NCI-H1417 (cell line): ENCODE data around the gene MARK4.
"Not testable (repeated sequence)": the region's sequence is repeated elsewhere in the genome, so short reads cannot be mapped to it uniquely, and the experiment has no call there.

ENCODE experiments used
- DNase-seq, 3 experiments: peaks; one replicate each; lab custom pipeline; 2025; lab: John Stamatoyannopoulos, UW

Gene MARK4

DNA sequence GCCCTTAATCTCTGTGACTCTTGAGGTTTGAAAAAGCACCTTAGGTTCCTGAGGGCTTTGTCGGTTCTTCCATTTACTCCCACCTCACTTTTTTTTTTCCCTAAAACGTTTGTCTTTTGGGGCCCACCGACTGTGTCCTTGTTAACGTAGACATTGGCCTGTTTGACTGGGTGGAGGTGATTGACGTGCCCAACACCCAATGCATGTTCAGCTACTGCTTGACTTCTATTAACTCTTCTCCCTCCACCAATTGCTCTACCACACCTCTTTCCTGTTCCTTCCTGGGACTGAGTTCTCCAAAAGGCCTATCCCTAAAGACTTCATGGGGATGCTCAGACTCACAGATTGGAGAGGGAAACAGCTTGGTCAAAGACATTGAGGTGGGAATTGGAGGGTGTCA, 54.4 kb downstream of the MARK4 start:
- DNase-seq: no peak

DNA sequence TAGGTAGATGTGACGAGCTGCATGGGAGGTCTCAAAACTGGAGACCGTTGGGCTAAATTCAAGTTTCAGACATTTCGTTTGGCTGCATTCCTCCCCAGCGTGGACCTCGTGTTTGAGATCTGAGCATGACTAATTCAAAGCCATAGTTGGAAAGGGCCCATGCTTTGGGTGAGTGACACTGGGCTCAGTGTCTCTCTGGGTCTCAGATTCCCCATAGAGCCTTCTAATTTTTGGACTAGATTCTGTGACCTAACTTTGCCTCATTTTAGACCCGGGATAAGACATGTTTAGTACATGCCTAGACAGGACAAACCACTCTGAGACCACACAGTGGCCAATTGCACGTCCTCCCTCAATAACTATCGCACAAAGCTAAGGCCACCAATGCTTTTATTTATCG, 55.0 kb downstream of the MARK4 start:
- DNase-seq: no peak

DNA sequence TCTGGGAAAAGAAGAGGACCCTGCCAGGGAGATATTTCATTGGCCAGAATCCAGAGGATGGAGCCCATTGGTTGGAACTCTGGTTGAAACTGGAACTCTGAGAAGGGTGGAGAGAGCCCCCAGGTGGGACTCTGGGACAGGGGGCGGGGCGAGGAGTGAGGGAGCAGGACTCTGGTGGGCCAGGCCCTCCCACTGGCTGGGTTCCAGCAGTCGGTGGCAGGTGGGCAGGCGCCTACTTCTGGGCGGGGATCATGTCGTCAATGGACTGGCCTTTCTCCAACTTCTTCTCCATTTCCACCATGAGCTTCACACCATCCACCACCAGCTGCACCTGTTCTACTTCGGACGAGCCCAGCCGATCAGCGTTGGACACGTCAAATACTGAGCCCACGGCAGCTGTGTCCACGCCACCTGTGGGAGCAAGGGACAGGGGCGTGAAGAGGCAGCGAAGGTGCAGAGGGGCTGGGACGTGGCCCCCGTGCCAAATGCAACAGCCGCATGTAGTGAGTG, 55.5 kb downstream of the MARK4 start:
- DNase-seq: peak in 1 of 3 experiments; percentile 28

DNA sequence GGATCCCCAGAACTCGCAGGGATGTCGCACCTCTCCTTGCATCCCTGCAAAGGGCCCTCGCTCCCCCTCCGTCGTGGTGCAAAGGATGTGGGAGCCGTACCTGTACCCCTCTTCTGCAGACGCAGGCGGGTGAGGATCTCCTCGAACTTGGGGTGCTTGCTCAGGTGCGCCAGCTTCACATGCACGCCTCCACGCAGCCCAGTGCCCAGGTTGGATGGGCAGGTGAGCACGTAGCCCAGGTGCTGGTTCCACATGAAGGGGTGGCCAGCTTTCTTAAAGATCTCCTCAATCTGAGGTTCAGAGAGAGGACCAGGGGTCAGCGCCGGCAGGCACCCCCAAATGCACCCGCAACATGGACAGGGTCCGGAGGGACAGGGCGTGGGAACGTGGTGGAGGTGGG, 56.3 kb downstream of the MARK4 start:
- DNase-seq: no peak

GRCh38 chr19:45309322-45309721, 58.3 kb downstream of the MARK4 start:
- DNase-seq: not testable (repeated sequence)

- no peak for DNase-seq
Measured at GRCh38 chr19:45311621-45312020, 60.5 kb downstream of the MARK4 start.

- not testable (repeated sequence) for DNase-seq
Measured at GRCh38 chr19:45312285-45312684, 61.2 kb downstream of the MARK4 start.

DNA sequence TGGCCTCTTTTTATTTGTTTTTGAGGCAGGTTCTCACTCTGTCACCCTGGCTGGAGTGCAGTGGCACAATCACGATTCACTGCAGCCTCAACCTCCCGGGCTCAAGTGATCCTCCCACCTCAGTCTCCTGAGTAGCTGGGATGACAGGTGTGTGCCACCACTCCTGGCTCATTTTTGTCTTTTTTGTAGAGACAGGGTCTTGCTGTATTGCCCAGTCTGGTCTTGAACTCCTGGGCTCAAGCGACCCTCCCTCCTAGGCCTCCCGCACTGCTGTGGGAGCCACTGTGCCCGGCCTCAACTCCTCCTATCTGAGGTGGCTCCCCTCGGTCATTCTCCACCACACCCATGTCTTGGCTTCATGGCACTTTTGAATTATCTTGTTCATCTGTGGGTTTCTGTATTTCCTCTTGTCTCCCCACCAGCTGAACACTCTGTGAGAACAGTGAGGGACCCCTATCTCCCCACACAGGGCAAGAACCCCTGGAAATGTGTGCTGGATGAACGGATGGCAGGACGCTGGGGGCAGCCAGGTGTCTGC, 63.7 kb downstream of the MARK4 start:
- DNase-seq: no peak

- DNase-seq: no peak
Measured at GRCh38 chr19:45315304-45315703, 64.2 kb downstream of the MARK4 start.

DNA sequence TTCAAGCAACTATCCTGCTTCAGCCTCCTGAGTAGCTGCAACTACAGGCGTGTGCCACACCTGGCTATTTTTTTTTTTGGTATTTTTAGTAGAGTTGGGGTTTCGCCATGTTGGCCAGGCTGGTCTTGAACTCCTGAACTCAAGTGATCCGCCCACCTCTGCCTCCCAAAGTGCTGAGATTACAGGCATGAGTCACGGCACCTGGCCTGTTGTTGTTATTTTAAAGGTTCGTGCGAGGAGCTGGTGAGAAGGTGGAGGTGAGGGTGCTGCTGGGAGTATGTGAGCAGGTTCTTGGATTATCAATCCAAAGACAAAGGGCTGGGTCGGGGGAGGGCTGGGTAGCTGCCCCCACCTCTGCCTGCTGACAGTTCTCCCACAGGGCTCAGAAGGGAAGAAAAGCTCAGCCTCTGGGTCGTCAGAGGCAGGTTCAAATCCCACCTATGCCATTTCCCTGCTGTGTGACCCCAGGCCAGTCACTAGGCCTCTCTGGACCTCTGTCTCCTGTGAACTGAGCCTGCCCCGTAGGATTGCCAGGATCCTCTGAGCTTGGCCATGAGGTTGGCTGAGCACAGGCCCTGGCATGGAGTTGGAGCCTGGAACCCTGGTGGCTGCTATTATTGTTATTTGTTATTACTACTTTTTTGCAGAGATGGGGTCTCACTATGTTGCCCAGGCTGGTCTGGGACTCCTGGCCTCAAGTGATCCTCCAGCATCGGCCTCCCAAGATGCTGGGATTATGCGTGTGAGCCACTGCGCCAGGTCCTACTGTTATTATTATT, 70.1 kb downstream of the MARK4 start:
- no peak for DNase-seq

DNA sequence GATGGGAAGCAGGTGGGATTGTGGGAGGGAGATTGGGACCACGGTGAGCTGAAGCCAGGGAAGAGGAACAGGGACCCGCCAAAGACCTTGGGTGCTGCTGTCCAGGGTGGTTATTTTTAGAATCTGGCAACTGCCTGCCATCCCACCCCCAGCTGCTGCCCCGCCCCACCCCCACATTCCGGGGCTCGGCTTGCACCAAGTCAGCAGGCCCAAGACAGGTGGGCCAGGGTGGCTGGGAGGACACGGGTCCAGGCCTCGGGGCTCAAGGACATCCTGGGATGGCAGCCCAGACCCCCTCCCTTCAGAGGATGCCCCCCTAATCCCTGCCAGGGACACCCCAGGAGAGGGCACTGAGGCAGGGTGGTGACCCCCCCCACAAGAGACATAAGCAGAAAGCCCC, 70.8 kb downstream of the MARK4 start:
- DNase-seq: no peak

- DNase-seq: peak in 2 of 3 experiments; percentile 84 to 94
Measured at GRCh38 chr19:45322311-45322710, 71.2 kb downstream of the MARK4 start.

GRCh38 chr19:45322744-45323281, 71.7 kb downstream of the MARK4 start, which contains the start of gene CKM:
Gene CKM (minus strand): TSS chr19:45322875. CDS start chr19:45319713, 3,162 bp downstream.
- no peak for DNase-seq

- peak in 2 of 3 experiments; percentile 33 to 39 for DNase-seq
Measured at GRCh38 chr19:45323671-45324081, 72.6 kb downstream of the MARK4 start.

DNA sequence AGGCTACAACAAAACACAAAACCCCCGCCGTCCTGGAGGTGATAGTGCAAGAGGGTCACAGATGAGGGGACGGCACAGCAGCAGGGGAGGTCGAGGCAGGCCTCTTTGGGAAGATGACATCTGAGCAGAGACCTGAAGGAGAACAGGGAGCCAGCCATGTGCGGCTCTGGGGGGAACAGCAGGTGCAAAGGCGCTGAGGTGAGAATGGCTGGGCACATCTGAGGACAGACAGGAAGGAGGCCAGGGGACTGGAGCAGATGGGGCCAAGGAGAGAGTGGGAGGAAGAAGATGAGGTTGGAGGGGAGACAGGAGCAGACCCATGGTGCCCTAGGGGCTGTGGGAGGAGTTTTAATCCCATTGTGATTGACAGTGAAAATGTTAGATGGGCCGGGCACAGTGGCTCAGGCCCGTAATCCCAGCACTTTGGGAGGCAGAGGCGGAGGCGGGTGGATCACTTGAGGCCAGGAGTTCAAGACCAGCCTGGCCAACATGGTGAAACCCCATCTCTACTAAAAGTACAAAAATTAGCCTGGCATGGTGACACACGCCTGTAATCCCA, 73.4 kb downstream of the MARK4 start:
- no peak for DNase-seq

- no peak for DNase-seq
Measured at GRCh38 chr19:45327404-45328143, 76.5 kb downstream of the MARK4 start.

DNA sequence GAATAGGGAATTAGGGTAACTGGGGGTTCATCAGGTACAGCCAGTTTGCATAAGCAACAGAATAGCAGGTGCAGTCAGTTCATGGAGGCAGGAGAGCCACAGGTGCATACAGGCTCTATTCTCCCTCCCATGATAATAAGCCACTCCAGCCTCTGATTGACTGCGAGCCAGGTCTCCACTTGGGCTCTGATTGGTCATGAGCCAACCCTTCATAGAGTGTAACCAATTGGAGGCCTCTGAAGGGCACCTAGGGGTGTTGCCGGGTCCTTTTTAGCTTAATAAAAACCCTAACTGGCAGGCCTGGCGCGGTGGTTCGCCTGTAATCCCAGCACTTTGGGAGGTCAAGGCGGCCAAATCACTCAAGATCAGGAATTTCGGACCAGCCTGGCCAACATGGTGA, 80.3 kb downstream of the MARK4 start:
- peak in 1 of 3 experiments; percentile 26 for DNase-seq

- DNase-seq: no peak
Measured at GRCh38 chr19:45333609-45334303, 82.7 kb downstream of the MARK4 start.

DNA sequence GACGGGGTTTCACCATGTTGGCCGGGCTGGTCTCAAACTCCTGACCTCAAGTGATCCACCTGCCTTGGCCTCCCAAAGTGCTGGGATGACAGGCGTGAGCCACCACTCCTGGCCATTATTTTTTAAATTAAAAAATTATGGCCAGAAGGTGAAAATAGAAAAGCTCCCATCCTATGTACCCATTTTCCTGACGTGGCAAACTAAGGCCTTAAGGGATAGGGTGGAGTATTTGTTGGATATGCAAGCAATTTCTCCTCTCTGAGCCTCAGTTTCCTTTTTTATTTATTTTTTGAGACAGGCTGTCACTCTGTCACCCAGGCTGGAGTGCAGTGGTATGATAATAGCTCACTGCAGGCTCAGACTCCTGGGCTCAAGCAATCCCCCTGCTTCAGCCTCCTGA, 83.8 kb downstream of the MARK4 start:
- DNase-seq: not testable (repeated sequence)

- DNase-seq: no peak
Measured at GRCh38 chr19:45336696-45337251, 85.7 kb downstream of the MARK4 start.

DNA sequence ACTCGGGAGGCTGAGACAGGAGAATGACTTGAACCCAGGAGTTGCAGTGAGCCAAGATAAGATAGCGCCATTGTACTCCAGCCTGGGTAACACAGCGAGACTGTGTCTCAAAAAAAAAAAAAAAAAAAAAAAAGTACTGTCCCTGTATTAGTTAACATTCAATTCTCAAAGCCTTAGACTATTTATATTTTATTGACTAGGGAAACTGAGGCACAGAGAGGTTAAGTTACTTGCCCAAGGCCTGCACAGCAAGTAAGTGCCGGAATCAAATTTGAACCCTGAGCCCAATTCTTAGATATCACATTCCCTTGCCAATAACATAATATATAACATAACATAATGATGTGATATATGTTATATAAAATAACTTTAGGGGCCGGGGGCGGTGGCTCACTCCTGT, 88.6 kb downstream of the MARK4 start:
- no peak for DNase-seq
